ENCODE data around the gene REST.

DNA sequence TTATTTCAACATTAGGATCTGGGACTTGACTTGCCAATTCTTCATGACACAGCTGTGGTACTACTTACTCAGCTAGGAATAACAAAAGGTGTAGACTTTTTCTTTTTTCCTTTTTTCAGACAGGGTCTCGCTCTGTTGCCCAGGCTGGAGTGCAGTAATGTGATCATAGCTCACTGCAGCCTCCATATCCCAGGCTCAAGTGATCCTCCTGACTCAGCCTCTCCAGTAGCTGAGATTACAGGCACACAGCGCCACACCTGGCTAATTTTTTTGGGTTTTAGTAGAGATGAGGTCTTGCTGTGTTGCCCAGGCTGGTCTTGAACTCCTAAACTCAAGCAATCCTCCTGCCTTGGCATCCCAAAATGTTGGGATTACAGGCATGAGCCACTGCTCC, 53.4 kb downstream of the REST start:
- no peak for TF ChIP-seq POLR2A (IDR thresholded peaks at IDR 0.05)
- no peak for TF ChIP-seq CTCF (IDR thresholded peaks at IDR 0.05)

All from vagina (tissue), 2 donors.